K562 (cell line): Measurements from ENCODE around the gene ZFYVE21. TPM values are rescaled to one million over a fixed set of nuclear protein-coding genes. Genes with fewer than 3 reads are reported as not detected.

ENCODE experiments used
- ATAC-seq: fragments of 200-7000 bp; cut with Tn5 transposase; 3 replicates; pipeline ENCODE4 v1.9.1; 2020; ENCODE audit warnings: moderate library complexity
- Bru-seq: library from RNA; stranded (reverse); fragments of 400-500 nt; gene quantifications from one replicate; lab custom pipeline; 2021; lab: Mats Ljungman, UMichigan
- BruChase-seq, 2 experiments: library from RNA; stranded (reverse); fragments of 400-500 nt; gene quantifications; one replicate each; lab custom pipeline; 2021; lab: Mats Ljungman, UMichigan
- BruUV-seq: library from RNA; stranded (reverse); fragments of 400-500 nt; replicated peaks from 2 replicates; lab custom pipeline; 2021; lab: Mats Ljungman, UMichigan
- CTCF ChIA-PET: fragments of 300-600 bp; formaldehyde crosslinking; extraction: SDS; loops from one replicate; lab custom pipeline; 2021; ENCODE audit warnings: low intra/inter-chr PET ratio; lab: Yijun Ruan, JAX
- POLR2A ChIA-PET: fragments of 300-600, 350-650 bp; sonication (Branson Sonifier 250); formaldehyde crosslinking; extraction: SDS; loops from one replicate; lab custom pipeline; 2021; ENCODE audit warnings: antibody characterized with exemption, inconsistent platforms; lab: Yijun Ruan, JAX
- DNase-seq, 4 experiments: peaks; one replicate each; pipeline versions ENCODE4 v3.0.0 to v3.0.0-alpha.2; 2011 to 2018; ENCODE audit warnings: low spot score in 3 of 4, mixed read lengths in 3 of 4; ENCODE audit errors: extremely low read depth in 1 of 4
- FAIRE-seq: peaks from 2 replicates; lab custom pipeline; 2011; peaks lifted over from hg19 to GRCh38; lab: Jason Lieb, UNC
- H2AFZ ChIP-seq: 2 replicates; pipeline ENCODE4 v1.6.0; 2011; ENCODE audit warnings: low read depth, low read length, control low read depth, inconsistent platforms
- H3K27ac ChIP-seq: fragments of 200-600 bp; 3 replicates; pipeline ENCODE4 v1.8.0; 2011; ENCODE audit warnings: low read depth, mild to moderate bottlenecking, control low read depth, inconsistent platforms, low read length, moderate library complexity, mixed read lengths; ENCODE audit errors: extremely low read depth
- H3K27me3 ChIP-seq, 2 experiments: fragments of 300-600 bp in 1 of 2; 2 replicates in 1 of 2; 3 replicates in 1 of 2; pipeline versions ENCODE4 v1.6.0 to v1.8.0; 2011; ENCODE audit warnings: inconsistent platforms in 2 of 2, low read length in 2 of 2, mild to moderate bottlenecking in 1 of 2, mixed read lengths in 1 of 2, moderate library complexity in 1 of 2; ENCODE audit not compliant: control insufficient read depth in 2 of 2, insufficient read depth in 2 of 2
- H3K36me3 ChIP-seq: fragments of 300-600 bp; 3 replicates; pipeline ENCODE4 v1.8.0; 2011; ENCODE audit warnings: mild to moderate bottlenecking, low read length, inconsistent platforms; ENCODE audit not compliant: control insufficient read depth, insufficient read depth
- H3K4me1 ChIP-seq, 2 experiments: fragments of 200-600 bp in 1 of 2; replicated peaks in 1 of 2; 2 replicates in 1 of 2; 3 replicates in 1 of 2; pipeline versions ENCODE4 v1.5.1 to v1.8.0; 2011; ENCODE audit warnings: inconsistent platforms in 2 of 2, low read length in 2 of 2, mild to moderate bottlenecking in 1 of 2, mixed read lengths in 1 of 2, moderate library complexity in 1 of 2; ENCODE audit not compliant: control insufficient read depth in 2 of 2, insufficient read depth in 2 of 2
- H3K4me2 ChIP-seq: 2 replicates; pipeline ENCODE4 v1.6.1; 2011; ENCODE audit warnings: low read length, control low read depth, inconsistent platforms, mixed read lengths; ENCODE audit not compliant: insufficient read depth
- H3K4me3 ChIP-seq: fragments of 200-600 bp; sonication (generic), shearing (Covaris generic); 2 replicates; pipeline ENCODE4 v1.5.1; 2016; ENCODE audit warnings: control low read depth, inconsistent platforms
- H3K79me2 ChIP-seq: fragments of 200-600 bp; 3 replicates; pipeline ENCODE4 v1.8.0; 2011; ENCODE audit warnings: low read length, inconsistent platforms; ENCODE audit not compliant: control insufficient read depth, insufficient read depth
- H3K9ac ChIP-seq, 2 experiments: 2 replicates each; pipeline versions ENCODE4 v1.6.0 to v1.6.1; 2011; ENCODE audit warnings: low read depth in 2 of 2, low read length in 2 of 2, control low read depth in 1 of 2, inconsistent platforms in 1 of 2, mild to moderate bottlenecking in 1 of 2, mixed read lengths in 1 of 2; ENCODE audit not compliant: insufficient read depth in 1 of 2
- H3K9me1 ChIP-seq: one replicate; pipeline ENCODE4 v1.6.0; 2011; ENCODE audit warnings: inconsistent platforms, mild to moderate bottlenecking, low read length, moderate library complexity; ENCODE audit not compliant: control insufficient read depth, insufficient read depth
- H3K9me3 ChIP-seq: replicated peaks from 2 replicates; pipeline ENCODE4 v1.5.1; 2011; ENCODE audit warnings: low read depth, low read length, inconsistent platforms; ENCODE audit not compliant: control insufficient read depth, insufficient read depth
- H4K20me1 ChIP-seq: replicated peaks from 2 replicates; pipeline ENCODE4 v1.6.1; 2011; ENCODE audit warnings: low read length, inconsistent platforms, mixed read lengths; ENCODE audit not compliant: control insufficient read depth, insufficient read depth
- CBFA2T3 ChIP-seq: fragments of 450-650 bp; IDR thresholded peaks from 2 replicates; pipeline ENCODE4 v1.6.1; 2017
- CCNT2 ChIP-seq: IDR thresholded peaks from 2 replicates; pipeline ENCODE4 v1.6.1; 2011; ENCODE audit warnings: borderline replicate concordance, low read depth, mild to moderate bottlenecking, moderate library complexity, mixed read lengths, low read length; ENCODE audit not compliant: insufficient read length; ENCODE audit errors: extremely low read depth
- DNMT1 ChIP-seq: fragments of 450-650 bp; IDR thresholded peaks from 2 replicates; pipeline ENCODE4 v1.6.1; 2016; ENCODE audit warnings: antibody characterized with exemption, mild to moderate bottlenecking
- ZNF121 ChIP-seq: sonication (generic); formaldehyde crosslinking; conservative IDR thresholded peaks from 2 replicates; pipeline ENCODE4 v1.8.0; 2022; ENCODE audit warnings: missing genetic modification reagents
- ZNF316 ChIP-seq: fragments of 450-650 bp; IDR thresholded peaks from 2 replicates; pipeline ENCODE4 v1.6.1; 2016
- WGBS: fragments of 100-300 bp; shearing (Covaris generic); methylation state at CpG from one replicate; pipeline ENCODE4 v1.1.6; 2016; ENCODE audit warnings: low coverage, mixed read lengths; ENCODE audit not compliant: insufficient coverage; ENCODE audit errors: missing lambda C conversion rate; 5-methylcytosine and 5-hydroxymethylcytosine counted together
- in situ Hi-C: fragments of 300-500 bp; cut with MboI; formaldehyde crosslinking; loops from 4 replicates; pipeline ENCODE4 v1.15.0; 2018; ENCODE audit warnings: inconsistent platforms, mixed read lengths
- intact Hi-C: fragments of 100-400 bp; cut with micrococcal nuclease; formaldehyde crosslinking; loops from 2 replicates; pipeline ENCODE4 v1.14.2; 2022
- long read RNA-seq, 3 experiments: library from polyadenylated mRNA in 2 of 3; library from RNA in 1 of 3; unstranded in 2 of 3; stranded (forward) in 1 of 3; transcript quantifications; one replicate each; pipeline ENCODE4 v2.0.0, GENCODE V29; 2019 to 2022
- polyA minus RNA-seq, 3 experiments: library from RNA; depleted of rRNA, polyadenylated mRNA; stranded (reverse); fragments of >200 nt; gene quantifications; 2 replicates each; pipeline ENCODE4 v1.2.3, GENCODE V29; 2011
- polyA plus RNA-seq, 8 experiments: library from polyadenylated mRNA; depleted of rRNA in 4 of 8; stranded (reverse) in 5 of 8; unstranded in 3 of 8; fragments of >200 nt; fragmentation: Nextera tagmentation in 2 of 8; fragmentation: Illumina TruSeq in 1 of 8; extraction: Ambion mirVana in 2 of 8; extraction: Trizol in 1 of 8; gene quantifications; 2 replicates each; pipeline versions ENCODE4 v1.2.1 to v1.2.3, GENCODE V29; 2011 to 2014; ENCODE audit warnings: inconsistent platforms in 1 of 8, missing spikeins in 1 of 8
- total RNA-seq, 7 experiments: library from RNA; depleted of rRNA in 6 of 7; stranded (reverse); fragments of >200 nt in 6 of 7; fragmentation: Illumina TruSeq in 2 of 7; extraction: Trizol in 2 of 7; gene quantifications; 2 replicates each; pipeline versions ENCODE4 v1.2.1 to v1.2.3, GENCODE V29; 2011 to 2021; ENCODE audit warnings: low replicate concordance in 1 of 7
- TF ChIP-seq, protein P1 (sequence below): fragments of 450-650 bp; IDR thresholded peaks from 2 replicates; pipeline ENCODE4 v1.6.1; 2018; ENCODE audit warnings: mild to moderate bottlenecking, low read depth; ENCODE audit not compliant: partially characterized antibody
- TF ChIP-seq, protein P2 (sequence below): sonication (generic); formaldehyde crosslinking; IDR thresholded peaks from 2 replicates; pipeline ENCODE4 v1.8.0; 2022; ENCODE audit warnings: mild to moderate bottlenecking, low read depth, missing genetic modification reagents

Gene ZFYVE21
- 79.0 and 151 TPM in 2 replicates for total RNA-seq (2011; cell fraction: chromatin; rRNA removed; ENCODE audit: low replicate concordance)
- 69.2 and 87.8 TPM in 2 replicates for total RNA-seq (2011; cell fraction: nucleolus; rRNA removed)
- 66.9 and 68.4 TPM in 2 replicates for total RNA-seq (2011; cell fraction: nucleoplasm; rRNA removed)
- 16.3 and 21.1 TPM in 2 replicates for total RNA-seq (2014; rRNA removed)
- 9.9 and 11.8 TPM in 2 replicates for total RNA-seq (2014; rRNA removed; fragmentation: Illumina TruSeq; extraction: Trizol)
- total RNA-seq (2015; rRNA removed; fragmentation: Illumina TruSeq; extraction: Trizol) = 15.0 and 15.6 TPM in 2 replicates
- total RNA-seq (2021) = 17.1 and 18.0 TPM in 2 replicates
- 23.1 and 24.3 TPM in 2 replicates for polyA plus RNA-seq (2011; rRNA removed)
- 27.7 and 35.5 TPM in 2 replicates for polyA plus RNA-seq (2011; cell fraction: cytosol; rRNA removed)
- 44.1 and 51.8 TPM in 2 replicates for polyA plus RNA-seq (2011; cell fraction: nucleus; rRNA removed)
- 15.8 and 16.8 TPM in 2 replicates for polyA plus RNA-seq (2012)
- polyA plus RNA-seq (2014; fragmentation: Illumina TruSeq; extraction: Trizol) = 11.9 and 14.4 TPM in 2 replicates
- 1 to 10 TPM in 1 of 2 experiments, under 1 TPM in 1; 0.90 to 2.8 TPM for polyA plus RNA-seq (2014; fragmentation: Nextera tagmentation; extraction: Ambion mirVana)
- 23.1 and 25.5 TPM in 2 replicates for polyA plus RNA-seq (2014; rRNA removed)
- 9.3 and 9.5 TPM in 2 replicates for polyA minus RNA-seq (2011; rRNA and poly(A)+ RNA removed)
- 17.4 and 20.7 TPM in 2 replicates for polyA minus RNA-seq (2011; cell fraction: cytosol; rRNA and poly(A)+ RNA removed)
- polyA minus RNA-seq (2011; cell fraction: nucleus; rRNA and poly(A)+ RNA removed) = 16.2 and 17.8 TPM in 2 replicates
- Bru-seq, nascent RNA = percentile 70 among the genes with signal in this experiment
- BruChase-seq, experiment 1, labeled RNA remaining after a 2-hour chase = percentile 68 among the genes with signal in this experiment
- percentile 76 among the genes with signal in this experiment for BruChase-seq, experiment 2, labeled RNA remaining after a 6-hour chase
- long read RNA-seq, experiment 1, transcript ZFYVE21-202 (7 exons, 1,383 nt) = major isoform, 49 of 76 reads
- long read RNA-seq, experiment 1, partial matches to known transcripts = 7 of 76 reads
- long read RNA-seq, experiment 1, other reads (novel, unspliced or antisense) = 12 of 76 reads
- long read RNA-seq, experiment 2, transcript ZFYVE21-202 (7 exons, 1,383 nt) = major isoform, 5 of 12 reads
- long read RNA-seq, experiment 2, partial matches to known transcripts = 2 of 12 reads
- long read RNA-seq, experiment 2, other reads (novel, unspliced or antisense) = 4 of 12 reads
- long read RNA-seq, experiment 3, transcript ZFYVE21-202 (7 exons, 1,383 nt) = major isoform, 24 of 28 reads
- long read RNA-seq, experiment 3, partial matches to known transcripts = 0 of 28 reads
- long read RNA-seq, experiment 3, other reads (novel, unspliced or antisense) = 3 of 28 reads

DNA sequence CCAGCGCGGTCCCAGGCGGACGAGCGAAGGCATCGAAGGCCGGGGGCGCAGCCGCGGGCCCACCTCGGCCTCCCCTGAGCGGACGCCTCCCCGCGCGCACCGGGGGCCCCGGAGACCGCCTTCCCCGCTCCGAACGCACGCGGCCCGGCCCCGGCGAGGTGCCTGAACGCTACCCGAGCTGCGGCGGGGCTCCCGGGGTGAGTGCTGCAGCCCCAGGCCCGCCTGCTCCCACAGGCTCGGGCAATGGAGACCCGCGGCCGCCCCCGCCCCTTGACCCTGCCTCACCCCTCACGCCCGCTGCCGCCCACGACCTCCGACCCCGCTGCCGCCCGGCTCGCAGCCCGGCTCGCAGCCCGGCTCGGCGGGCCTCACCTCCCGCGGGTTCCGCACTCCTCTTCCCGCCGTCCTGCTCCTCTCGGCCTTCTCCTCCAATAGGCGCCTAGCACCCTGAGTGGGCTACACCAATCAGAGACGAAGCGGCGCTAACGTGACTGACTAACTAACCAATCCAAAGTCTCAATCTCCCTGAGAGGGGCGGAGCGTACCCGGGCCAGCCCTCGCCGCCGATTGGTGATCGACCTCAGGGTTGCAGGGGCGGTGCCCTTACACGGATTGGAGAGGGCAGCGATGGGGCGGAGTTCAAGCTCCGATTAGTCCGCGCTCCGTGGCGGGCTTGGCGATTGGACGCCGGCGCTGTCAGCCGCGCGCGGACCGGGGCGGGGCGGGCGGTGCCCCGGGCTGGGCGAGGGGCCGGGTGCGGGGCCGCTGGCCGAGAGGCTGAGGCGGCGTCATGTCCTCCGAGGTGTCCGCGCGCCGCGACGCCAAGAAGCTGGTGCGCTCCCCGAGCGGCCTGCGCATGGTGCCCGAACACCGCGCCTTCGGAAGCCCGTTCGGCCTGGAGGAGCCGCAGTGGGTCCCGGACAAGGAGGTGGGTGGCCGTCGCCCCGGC is at the start of gene ZFYVE21, which contains the start of gene XRCC3:
Gene ZFYVE21, plus strand, starts transcription at position 759 of the 949 bp plus-strand sequence. Its CDS starts 32 bp downstream, at position 791.
Gene XRCC3, minus strand, starts transcription at position 400 of the 949 bp plus-strand sequence. CDS start 4,364 bp downstream, outside the sequence.
- H3K27me3 ChIP-seq = no peaks in the 10 kb centered on the region
- H2AFZ ChIP-seq = peak within 1 kb of the TSS; percentile 51; the same call in 1 of the 2 replicates
- WGBS = 1% methylated on average over 36 of the region's 121 CpGs
- 0 out of 2 replicates have a peak, but pooled peaks cover 5% of the 10 kb centered on the region for H4K20me1 ChIP-seq
- ATAC-seq = peak; percentile 96
- peak; percentile 99 for FAIRE-seq
- intact Hi-C loops = no loop called here
- CTCF ChIA-PET = no interaction called here
- H3K4me3 ChIP-seq = peak within 1 kb of the TSS; percentile 68
- peak within 1 kb of the TSS; percentile 78 to 97 for H3K9ac ChIP-seq
- H3K9me3 ChIP-seq = no peaks in the 10 kb centered on the region
- H3K9me1 ChIP-seq = no peaks in the 10 kb centered on the region
- peaks cover 29 to 63% of the 10 kb centered on the region in 2 experiments; a peak in 4 of 5 replicates for H3K4me1 ChIP-seq
- DNase-seq = peak; percentile 95 to 99 (median 96)
- no TSS peak for BruUV-seq
- H3K4me2 ChIP-seq = peak within 1 kb of the TSS; percentile 73
- peaks cover 50% of the 10 kb centered on the region; the same call in 2 of the 3 replicates for H3K36me3 ChIP-seq
- H3K79me2 ChIP-seq = peaks cover 76% of the 10 kb centered on the region
- POLR2A ChIA-PET = interaction anchor here (0.7 to 1.7 kb wide), 6 partner anchors 9 to 47 kb away, joined by 3 to 9 read pairs (median 4); no protein-coding TSS in a partner anchor
- in situ Hi-C loops = no loop called here
- H3K27ac ChIP-seq = peak within 1 kb of the TSS; percentile 87
- TF ChIP-seq ZNF316 (no peak), DNMT1 (no peak), CCNT2 (peak; percentile 56), ZNF121 (CRISPR knock-in tag) (no peak), CBFA2T3 (no peak)
- TF ChIP-seq, protein P1, sequence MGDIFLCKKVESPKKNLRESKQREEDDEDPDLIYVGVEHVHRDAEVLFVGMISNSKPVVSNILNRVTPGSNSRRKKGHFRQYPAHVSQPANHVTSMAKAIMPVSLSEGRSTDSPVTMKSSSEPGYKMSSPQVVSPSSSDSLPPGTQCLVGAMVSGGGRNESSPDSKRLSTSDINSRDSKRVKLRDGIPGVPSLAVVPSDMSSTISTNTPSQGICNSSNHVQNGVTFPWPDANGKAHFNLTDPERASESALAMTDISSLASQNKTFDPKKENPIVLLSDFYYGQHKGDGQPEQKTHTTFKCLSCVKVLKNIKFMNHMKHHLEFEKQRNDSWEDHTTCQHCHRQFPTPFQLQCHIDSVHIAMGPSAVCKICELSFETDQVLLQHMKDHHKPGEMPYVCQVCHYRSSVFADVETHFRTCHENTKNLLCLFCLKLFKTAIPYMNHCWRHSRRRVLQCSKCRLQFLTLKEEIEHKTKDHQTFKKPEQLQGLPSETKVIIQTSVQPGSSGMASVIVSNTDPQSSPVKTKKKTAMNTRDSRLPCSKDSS = no peak
- TF ChIP-seq, protein P2, sequence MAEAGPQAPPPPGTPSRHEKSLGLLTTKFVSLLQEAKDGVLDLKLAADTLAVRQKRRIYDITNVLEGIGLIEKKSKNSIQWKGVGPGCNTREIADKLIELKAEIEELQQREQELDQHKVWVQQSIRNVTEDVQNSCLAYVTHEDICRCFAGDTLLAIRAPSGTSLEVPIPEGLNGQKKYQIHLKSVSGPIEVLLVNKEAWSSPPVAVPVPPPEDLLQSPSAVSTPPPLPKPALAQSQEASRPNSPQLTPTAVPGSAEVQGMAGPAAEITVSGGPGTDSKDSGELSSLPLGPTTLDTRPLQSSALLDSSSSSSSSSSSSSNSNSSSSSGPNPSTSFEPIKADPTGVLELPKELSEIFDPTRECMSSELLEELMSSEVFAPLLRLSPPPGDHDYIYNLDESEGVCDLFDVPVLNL (CRISPR knock-in tag) = peak; percentile 87; the same call in 1 of the 2 replicates
